HG02943 (cell line): ENCODE results near the gene ACP4.

Experiments used
- ATAC-seq: cut with Tn5 transposase; IDR thresholded peaks from one replicate; pipeline ENCODE4 v1.9.1; 2021; ENCODE audit warnings: mild to moderate bottlenecking, low read depth, moderate library complexity; ENCODE audit not compliant: unreplicated experiment

The ACP4 gene

DNA sequence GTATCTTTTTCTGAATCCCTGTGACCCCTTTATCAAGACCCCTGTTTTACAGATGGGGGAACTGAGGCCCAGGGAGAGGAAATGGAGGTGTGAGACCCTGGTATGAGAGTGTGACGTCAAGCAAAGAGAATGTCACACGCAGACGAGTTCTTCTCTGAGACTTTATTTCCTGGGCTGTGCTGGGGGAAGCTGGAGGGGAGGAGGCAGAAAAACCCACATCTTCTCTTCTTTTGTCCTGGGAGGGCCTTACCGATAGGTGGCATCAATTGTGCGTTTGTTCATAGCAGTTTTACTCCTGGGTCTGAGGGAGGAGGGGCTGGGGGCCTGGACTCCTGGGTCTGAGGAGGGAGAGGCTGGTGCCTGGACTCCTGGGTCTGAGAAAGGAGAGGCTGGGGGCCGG, 48.0 kb downstream of the ACP4 start:
- ATAC-seq = no peak

DNA sequence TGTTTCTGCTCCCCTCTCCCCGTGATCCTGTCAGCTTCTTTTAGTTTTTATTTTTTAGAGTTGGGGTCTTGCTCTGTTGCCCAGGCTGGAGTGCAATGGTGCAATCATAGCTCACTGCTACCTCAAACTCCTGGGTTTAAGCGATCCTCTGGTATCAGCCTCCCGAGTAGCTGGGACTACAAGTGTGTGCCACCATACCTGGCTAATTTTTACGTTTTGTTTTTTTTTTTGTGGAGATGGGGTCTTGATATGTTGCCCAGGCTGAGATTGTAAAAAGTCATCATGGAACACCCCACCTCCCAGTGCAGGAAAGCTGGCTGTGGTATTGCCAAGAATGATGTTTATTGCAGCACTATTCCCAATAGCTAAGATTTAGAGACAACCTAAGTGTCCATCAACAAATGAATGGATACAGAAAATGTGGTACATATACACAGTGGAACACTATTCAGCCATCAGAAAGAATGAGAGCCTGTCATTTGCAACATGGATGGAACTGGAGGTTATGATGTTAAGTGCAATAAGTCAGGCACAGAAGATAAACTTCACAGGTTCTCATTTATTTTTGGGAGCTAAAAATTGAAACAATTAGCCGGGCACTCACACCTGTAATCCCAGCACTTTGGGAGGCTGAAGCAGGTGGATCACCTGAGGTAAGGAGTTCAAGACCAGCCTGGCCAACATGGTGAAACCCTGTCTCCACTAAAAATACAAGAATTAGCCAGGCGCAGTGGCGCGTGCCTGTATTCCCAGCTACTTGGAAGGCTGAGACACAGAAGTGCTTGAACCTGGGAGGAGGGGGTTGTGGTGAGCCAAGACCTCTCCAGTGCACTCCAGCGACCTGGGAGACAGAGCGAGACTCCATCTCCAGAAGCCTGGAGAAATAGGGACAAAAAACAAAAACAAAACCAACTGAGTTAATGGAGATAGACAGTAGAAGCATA, 49.8 kb downstream of the ACP4 start:
- ATAC-seq = no peak

DNA sequence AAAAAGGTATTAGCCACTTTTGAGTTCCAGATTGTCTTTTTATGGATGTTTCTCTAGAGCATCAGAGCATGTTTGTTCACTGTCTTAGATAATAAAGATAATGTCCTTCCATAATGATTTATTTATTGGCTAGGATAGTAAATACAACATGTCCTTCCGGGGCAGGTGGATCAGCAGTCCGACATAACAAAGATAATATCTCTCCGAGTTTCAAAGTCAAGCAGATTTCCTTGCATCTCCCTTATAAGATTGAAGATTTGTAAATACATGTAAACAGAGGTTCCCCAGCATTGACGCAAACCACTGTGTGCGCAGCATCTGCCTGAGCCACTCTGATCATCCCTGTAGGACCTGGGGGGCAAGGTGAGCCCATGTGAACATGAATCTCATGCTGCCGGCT, 51.9 kb downstream of the ACP4 start:
- no peak for ATAC-seq

GRCh38 chr19:50843205-50843604, 53.0 kb downstream of the ACP4 start:
- ATAC-seq = no peak

- no peak for ATAC-seq
These were observed 53.5 kb downstream of the ACP4 start for GRCh38 chr19:50843701-50844221.

DNA sequence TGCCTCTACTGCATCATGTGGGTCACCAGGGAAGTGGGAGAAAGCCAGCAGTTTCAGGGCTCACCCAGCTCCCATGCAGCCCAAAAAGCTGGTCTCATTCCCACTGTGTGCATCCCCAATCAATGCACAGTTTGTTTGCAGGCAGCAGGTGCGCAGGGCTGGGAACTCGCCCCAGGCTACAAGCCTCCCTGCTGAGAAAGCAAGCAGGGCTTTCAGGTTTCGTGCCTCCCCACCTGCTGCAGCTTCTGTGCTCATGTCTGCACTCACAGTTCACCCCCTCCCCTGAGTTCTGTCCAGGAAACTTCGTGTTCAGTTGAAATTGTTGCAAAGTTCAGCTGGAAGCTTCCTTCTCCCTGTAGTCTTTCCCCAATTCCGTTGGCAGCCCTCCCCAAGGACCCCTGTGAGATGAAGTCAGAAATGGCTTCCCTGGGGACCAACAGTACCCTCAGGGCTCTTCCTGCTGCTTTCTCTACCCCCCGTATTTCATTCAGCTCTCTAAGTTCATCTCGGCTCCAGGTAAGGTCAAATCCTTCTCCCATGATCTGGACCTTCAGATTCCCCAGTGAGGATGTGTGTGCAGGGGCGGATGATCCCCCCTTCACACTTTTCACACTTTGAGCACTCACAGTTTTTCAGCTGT, 54.2 kb downstream of the ACP4 start:
- no peak for ATAC-seq
